GM06990 (cell line): Measurements from ENCODE around the gene DDB1.

Experiments used
- DNase-seq: peaks from one replicate; pipeline ENCODE4 v3.0.0-alpha.2; 2011; ENCODE audit not compliant: insufficient read length; ENCODE audit errors: extremely low read depth
- H3K27me3 ChIP-seq: replicated peaks from 2 replicates; pipeline ENCODE4 v1.6.0; 2011; ENCODE audit warnings: low read length; ENCODE audit not compliant: control insufficient read depth, insufficient read depth
- H3K36me3 ChIP-seq: 2 replicates; pipeline ENCODE4 v1.5.1; 2011; ENCODE audit warnings: low read length; ENCODE audit not compliant: control insufficient read depth, insufficient read depth
- H3K4me3 ChIP-seq: replicated peaks from 2 replicates; pipeline ENCODE4 v1.5.1; 2011; ENCODE audit warnings: low read depth, mild to moderate bottlenecking, control low read depth, low read length
- TF ChIP-seq, protein P1 (sequence below): IDR thresholded peaks from 2 replicates; pipeline ENCODE4 v1.5.1; 2011; ENCODE audit warnings: low read length, control low read depth, mild to moderate bottlenecking, inconsistent platforms; ENCODE audit not compliant: insufficient read depth, poor library complexity, severe bottlenecking

Gene DDB1

DNA sequence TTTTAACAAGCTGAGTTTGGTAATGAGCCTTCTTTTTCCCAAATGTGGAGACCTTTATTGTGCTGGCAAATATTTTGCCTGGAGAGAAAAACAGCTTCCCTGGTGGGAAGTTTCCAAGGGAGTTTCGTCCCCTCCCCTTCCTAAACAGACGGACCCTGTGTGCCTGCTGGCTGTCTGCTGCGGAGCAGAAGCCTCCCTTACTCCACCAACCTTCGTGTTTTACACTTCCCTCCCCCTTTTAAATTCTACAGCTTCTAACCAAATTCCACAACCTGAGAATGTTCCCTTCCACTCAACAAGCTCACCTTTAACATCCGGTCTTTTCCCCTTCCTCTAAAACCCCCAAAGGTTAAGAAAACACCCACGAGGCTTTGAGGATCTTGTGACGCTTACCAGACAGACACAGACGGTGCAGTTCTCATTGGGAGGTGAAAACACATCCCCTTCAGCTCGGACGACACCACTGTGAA is 54.9 kb downstream of the DDB1 start:
- TF ChIP-seq, protein P1, sequence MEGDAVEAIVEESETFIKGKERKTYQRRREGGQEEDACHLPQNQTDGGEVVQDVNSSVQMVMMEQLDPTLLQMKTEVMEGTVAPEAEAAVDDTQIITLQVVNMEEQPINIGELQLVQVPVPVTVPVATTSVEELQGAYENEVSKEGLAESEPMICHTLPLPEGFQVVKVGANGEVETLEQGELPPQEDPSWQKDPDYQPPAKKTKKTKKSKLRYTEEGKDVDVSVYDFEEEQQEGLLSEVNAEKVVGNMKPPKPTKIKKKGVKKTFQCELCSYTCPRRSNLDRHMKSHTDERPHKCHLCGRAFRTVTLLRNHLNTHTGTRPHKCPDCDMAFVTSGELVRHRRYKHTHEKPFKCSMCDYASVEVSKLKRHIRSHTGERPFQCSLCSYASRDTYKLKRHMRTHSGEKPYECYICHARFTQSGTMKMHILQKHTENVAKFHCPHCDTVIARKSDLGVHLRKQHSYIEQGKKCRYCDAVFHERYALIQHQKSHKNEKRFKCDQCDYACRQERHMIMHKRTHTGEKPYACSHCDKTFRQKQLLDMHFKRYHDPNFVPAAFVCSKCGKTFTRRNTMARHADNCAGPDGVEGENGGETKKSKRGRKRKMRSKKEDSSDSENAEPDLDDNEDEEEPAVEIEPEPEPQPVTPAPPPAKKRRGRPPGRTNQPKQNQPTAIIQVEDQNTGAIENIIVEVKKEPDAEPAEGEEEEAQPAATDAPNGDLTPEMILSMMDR = no peak
- no peak for DNase-seq
- H3K27me3 ChIP-seq = no peaks in the 10 kb centered on the region
- H3K4me3 ChIP-seq = no peak overlapping the region
- H3K36me3 ChIP-seq = peaks cover 8% of the 10 kb centered on the region

DNA sequence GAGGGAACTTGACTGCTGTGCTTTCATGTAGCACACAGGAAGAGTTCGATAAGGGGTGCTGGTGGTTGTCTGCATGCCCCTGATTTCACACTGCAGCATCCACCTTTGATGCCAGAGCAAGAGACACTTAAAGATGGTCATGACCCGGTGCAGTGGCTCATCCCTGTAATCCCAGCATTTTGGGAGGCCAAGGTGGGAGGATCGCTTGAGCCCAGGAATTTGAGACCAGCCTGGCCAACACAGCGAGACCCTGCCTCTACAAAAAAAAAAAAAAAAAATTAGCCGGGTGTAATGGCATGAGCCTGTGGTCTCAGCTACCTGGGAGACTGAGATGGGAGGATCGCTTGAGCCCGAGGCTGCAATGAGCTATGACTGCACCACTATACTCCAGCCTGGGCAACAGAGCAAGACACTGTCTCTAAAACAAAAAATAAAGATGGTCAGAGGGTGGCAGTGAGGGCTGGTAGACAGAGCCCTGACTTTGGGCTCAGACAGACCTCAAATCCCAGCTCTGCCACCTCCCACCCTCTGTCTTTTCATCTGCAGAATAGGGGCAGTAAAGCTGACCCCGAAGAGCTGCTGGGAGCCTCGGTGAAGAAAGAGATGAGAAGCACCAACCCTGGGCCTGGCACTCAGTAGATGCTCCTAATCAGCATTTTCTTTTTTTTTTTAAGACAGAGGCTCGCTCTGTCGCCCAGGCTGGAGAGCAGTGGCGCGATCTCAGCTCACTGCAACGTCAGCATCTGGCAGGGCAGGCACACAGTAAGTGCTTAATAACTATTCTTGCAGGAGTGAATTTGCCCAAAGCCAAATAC is 55.5 kb downstream of the DDB1 start:
- TF ChIP-seq, protein P1 = no peak
- DNase-seq = no peak
- H3K27me3 ChIP-seq = no peaks in the 10 kb centered on the region
- peaks cover 8% of the 10 kb centered on the region for H3K36me3 ChIP-seq
- no peak overlapping the region for H3K4me3 ChIP-seq

DNA sequence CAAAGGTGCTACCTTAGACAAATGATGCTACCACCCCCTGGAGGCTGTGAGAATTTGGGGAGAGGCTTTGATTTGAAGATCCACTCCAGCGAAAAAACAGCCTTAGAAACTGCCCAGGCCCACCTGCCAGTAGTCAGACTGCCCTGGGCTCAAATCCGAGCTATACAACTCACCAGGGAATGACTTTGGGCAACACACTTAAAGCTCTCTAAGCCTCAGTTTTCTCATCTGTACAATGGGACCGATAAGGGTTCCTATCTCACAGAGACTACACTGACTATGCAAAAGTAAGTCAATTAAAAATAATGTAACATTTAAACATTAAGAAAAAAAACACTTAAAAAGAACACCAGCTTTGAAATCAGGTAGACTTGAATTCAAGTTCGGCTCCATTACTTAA is 57.7 kb downstream of the DDB1 start:
- Histone ChIP-seq H3K27me3 (no peaks in the 10 kb centered on the region), H3K36me3 (peaks cover 6% of the 10 kb centered on the region), H3K4me3 (no peak overlapping the region)
- no peak for DNase-seq
- TF ChIP-seq, protein P1 = no peak

DNA sequence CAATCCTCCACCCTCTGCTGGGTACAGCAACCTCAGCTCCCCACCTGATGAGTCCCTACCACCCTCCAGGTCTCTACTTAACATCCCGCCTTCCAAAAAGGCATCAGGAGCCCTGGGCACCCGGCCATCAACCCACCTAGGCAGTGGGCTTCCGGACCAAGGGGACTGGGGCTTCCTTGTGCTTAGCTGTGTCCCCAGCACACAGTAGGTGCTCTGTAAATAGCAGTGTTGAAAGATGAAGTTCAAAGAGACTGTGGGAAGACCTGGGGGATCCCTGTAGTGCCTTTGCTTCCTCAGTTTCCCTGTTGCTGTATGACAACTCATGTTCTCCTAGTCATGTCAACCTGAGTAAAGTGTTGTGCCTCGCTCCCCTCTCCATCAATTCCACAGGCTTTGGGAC is 58.8 kb downstream of the DDB1 start:
- no peak overlapping the region for H3K4me3 ChIP-seq
- H3K27me3 ChIP-seq = no peaks in the 10 kb centered on the region
- H3K36me3 ChIP-seq = peaks cover 6% of the 10 kb centered on the region
- TF ChIP-seq, protein P1 = no peak
- DNase-seq = no peak

DNA sequence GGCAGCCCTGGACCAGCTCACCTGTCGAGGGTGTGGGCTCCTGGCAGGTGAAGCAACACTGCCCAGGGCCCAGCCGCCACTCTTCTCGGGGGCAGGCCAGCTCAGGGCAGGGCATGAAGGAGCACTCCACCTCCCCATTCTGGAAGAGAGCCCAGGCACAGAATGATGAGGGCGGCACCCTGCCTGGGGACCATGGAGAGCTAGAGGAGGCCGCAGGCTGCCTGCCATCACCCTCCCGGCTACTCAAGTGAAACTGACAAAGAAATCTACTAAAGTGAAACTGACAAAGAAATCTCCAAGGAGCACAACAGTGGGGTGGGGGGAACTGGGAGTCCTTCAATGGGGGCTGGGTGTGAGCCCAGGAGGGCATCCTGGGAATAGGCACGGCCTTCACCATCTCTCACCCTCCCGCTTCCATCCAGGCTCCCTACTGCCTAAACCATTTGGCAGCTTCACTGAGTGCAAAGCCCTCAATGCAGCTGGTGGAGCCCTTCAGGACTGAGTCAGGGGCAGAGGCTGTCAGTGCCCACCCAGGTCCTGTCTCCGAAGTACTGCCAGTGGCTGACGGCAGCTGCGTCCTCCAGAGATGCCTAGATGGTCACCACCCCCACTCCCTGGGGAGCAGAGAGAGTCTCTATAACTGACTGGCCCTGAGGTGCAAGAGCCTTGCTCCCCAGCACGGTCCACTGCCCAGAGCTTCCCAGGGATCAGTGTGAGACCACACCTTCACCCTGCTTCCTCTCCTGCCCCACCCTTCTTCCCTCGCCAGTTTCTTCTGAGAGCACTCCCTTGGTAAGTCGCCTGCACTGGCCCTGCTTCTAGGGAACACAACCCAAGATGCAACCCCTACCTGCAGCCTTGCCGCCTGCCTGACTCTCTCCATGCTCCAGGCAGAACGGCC is 59.5 kb downstream of the DDB1 start:
- H3K27me3 ChIP-seq = no peaks in the 10 kb centered on the region
- H3K4me3 ChIP-seq = no peak overlapping the region
- TF ChIP-seq, protein P1 = no peak
- peaks cover 6% of the 10 kb centered on the region for H3K36me3 ChIP-seq
- DNase-seq = no peak
